Measurements from ENCODE around the gene CFAP52. TPM values are rescaled to one million over a fixed set of nuclear protein-coding genes. Genes with fewer than 3 reads are reported as not detected.

The CFAP52 gene
- total and polyA plus RNA-seq, 2 experiments from 2014 or later = not detected

DNA sequence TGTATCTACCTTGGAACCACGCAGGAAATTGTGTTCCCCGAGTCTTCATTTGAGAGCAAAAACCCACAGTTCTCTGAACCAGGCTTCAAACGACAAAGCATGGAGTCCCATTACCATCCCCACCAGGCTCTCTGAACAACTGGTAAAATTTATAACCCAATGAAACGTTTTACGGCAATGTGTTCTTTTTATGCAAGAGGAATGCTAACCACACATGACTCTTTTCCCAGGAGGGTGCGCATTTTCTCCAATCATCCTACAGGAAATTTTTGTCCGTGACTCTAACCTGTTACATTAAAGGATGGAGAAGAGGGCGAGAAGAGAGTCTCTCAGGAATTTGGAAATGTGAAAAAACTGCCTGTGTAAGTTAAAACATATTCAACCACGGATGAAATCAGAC is 18.6 kb upstream of the CFAP52 start:
- Mint-ChIP-seq H3K27me3 (ENCODE audit: insufficient read depth, low read depth, poor library complexity) (peaks cover 2% of the 10 kb centered on the region), H3K4me1 (no peaks in the 10 kb centered on the region), H3K27ac (no peak overlapping the region), H3K4me3 (no peak overlapping the region), H3K9me3 (no peaks in the 10 kb centered on the region), H3K36me3 (ENCODE audit: low read depth) (peaks cover 4% of the 10 kb centered on the region; the same call in 1 of the 3 replicates)
- H3K36me3 ChIP-seq (ENCODE audit: insufficient read depth) = no peaks in the 10 kb centered on the region
- H2AFZ ChIP-seq = no peak overlapping the region
- H3K4me3 ChIP-seq = no peak overlapping the region
- TF ChIP-seq, protein P1, sequence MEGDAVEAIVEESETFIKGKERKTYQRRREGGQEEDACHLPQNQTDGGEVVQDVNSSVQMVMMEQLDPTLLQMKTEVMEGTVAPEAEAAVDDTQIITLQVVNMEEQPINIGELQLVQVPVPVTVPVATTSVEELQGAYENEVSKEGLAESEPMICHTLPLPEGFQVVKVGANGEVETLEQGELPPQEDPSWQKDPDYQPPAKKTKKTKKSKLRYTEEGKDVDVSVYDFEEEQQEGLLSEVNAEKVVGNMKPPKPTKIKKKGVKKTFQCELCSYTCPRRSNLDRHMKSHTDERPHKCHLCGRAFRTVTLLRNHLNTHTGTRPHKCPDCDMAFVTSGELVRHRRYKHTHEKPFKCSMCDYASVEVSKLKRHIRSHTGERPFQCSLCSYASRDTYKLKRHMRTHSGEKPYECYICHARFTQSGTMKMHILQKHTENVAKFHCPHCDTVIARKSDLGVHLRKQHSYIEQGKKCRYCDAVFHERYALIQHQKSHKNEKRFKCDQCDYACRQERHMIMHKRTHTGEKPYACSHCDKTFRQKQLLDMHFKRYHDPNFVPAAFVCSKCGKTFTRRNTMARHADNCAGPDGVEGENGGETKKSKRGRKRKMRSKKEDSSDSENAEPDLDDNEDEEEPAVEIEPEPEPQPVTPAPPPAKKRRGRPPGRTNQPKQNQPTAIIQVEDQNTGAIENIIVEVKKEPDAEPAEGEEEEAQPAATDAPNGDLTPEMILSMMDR (conservative IDR thresholded peaks at IDR 0.05; ENCODE audit: low read depth in 2 of 2) = no peak
- TF ChIP-seq, protein P2, sequence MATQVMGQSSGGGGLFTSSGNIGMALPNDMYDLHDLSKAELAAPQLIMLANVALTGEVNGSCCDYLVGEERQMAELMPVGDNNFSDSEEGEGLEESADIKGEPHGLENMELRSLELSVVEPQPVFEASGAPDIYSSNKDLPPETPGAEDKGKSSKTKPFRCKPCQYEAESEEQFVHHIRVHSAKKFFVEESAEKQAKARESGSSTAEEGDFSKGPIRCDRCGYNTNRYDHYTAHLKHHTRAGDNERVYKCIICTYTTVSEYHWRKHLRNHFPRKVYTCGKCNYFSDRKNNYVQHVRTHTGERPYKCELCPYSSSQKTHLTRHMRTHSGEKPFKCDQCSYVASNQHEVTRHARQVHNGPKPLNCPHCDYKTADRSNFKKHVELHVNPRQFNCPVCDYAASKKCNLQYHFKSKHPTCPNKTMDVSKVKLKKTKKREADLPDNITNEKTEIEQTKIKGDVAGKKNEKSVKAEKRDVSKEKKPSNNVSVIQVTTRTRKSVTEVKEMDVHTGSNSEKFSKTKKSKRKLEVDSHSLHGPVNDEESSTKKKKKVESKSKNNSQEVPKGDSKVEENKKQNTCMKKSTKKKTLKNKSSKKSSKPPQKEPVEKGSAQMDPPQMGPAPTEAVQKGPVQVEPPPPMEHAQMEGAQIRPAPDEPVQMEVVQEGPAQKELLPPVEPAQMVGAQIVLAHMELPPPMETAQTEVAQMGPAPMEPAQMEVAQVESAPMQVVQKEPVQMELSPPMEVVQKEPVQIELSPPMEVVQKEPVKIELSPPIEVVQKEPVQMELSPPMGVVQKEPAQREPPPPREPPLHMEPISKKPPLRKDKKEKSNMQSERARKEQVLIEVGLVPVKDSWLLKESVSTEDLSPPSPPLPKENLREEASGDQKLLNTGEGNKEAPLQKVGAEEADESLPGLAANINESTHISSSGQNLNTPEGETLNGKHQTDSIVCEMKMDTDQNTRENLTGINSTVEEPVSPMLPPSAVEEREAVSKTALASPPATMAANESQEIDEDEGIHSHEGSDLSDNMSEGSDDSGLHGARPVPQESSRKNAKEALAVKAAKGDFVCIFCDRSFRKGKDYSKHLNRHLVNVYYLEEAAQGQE (IDR thresholded peaks at IDR 0.05; ENCODE audit: unreplicated experiment) = no peak
- no peak for TF ChIP-seq ZNF331 (CRISPR knock-in tag; IDR thresholded peaks at IDR 0.05; ENCODE audit: low read depth)
- TF ChIP-seq EZH2phosphoT487 (IDR thresholded peaks at IDR 0.05; ENCODE audit: unreplicated experiment) = no peak
- TF ChIP-seq JUNB (IDR thresholded peaks at IDR 0.05; ENCODE audit: unreplicated experiment) = no peak
- TF ChIP-seq STAT1 (IDR thresholded peaks at IDR 0.05; ENCODE audit: unreplicated experiment) = no peak
- no peak for TF ChIP-seq ZNF114 (CRISPR knock-in tag; IDR thresholded peaks at IDR 0.05)
- TF ChIP-seq EZH2 (IDR thresholded peaks at IDR 0.05; ENCODE audit: low read depth, unreplicated experiment) = no peak
- TF ChIP-seq, protein P3, sequence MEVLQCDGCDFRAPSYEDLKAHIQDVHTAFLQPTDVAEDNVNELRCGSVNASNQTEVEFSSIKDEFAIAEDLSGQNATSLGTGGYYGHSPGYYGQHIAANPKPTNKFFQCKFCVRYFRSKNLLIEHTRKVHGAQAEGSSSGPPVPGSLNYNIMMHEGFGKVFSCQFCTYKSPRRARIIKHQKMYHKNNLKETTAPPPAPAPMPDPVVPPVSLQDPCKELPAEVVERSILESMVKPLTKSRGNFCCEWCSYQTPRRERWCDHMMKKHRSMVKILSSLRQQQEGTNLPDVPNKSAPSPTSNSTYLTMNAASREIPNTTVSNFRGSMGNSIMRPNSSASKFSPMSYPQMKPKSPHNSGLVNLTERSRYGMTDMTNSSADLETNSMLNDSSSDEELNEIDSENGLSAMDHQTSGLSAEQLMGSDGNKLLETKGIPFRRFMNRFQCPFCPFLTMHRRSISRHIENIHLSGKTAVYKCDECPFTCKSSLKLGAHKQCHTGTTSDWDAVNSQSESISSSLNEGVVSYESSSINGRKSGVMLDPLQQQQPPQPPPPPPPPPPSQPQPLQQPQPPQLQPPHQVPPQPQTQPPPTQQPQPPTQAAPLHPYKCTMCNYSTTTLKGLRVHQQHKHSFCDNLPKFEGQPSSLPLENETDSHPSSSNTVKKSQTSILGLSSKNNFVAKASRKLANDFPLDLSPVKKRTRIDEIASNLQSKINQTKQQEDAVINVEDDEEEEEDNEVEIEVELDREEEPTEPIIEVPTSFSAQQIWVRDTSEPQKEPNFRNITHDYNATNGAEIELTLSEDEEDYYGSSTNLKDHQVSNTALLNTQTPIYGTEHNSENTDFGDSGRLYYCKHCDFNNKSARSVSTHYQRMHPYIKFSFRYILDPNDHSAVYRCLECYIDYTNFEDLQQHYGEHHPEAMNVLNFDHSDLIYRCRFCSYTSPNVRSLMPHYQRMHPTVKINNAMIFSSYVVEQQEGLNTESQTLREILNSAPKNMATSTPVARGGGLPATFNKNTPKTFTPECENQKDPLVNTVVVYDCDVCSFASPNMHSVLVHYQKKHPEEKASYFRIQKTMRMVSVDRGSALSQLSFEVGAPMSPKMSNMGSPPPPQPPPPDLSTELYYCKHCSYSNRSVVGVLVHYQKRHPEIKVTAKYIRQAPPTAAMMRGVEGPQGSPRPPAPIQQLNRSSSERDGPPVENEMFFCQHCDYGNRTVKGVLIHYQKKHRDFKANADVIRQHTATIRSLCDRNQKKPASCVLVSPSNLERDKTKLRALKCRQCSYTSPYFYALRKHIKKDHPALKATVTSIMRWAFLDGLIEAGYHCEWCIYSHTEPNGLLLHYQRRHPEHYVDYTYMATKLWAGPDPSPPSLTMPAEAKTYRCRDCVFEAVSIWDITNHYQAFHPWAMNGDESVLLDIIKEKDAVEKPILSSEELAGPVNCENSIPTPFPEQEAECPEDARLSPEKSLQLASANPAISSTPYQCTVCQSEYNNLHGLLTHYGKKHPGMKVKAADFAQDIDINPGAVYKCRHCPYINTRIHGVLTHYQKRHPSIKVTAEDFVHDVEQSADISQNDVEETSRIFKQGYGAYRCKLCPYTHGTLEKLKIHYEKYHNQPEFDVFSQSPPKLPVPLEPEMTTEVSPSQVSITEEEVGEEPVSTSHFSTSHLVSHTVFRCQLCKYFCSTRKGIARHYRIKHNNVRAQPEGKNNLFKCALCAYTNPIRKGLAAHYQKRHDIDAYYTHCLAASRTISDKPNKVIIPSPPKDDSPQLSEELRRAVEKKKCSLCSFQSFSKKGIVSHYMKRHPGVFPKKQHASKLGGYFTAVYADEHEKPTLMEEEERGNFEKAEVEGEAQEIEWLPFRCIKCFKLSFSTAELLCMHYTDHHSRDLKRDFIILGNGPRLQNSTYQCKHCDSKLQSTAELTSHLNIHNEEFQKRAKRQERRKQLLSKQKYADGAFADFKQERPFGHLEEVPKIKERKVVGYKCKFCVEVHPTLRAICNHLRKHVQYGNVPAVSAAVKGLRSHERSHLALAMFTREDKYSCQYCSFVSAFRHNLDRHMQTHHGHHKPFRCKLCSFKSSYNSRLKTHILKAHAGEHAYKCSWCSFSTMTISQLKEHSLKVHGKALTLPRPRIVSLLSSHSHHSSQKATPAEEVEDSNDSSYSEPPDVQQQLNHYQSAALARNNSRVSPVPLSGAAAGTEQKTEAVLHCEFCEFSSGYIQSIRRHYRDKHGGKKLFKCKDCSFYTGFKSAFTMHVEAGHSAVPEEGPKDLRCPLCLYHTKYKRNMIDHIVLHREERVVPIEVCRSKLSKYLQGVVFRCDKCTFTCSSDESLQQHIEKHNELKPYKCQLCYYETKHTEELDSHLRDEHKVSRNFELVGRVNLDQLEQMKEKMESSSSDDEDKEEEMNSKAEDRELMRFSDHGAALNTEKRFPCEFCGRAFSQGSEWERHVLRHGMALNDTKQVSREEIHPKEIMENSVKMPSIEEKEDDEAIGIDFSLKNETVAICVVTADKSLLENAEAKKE (CRISPR knock-in tag; IDR thresholded peaks at IDR 0.05) = no peak
- TF ChIP-seq CREB1 (CRISPR knock-in tag; IDR thresholded peaks at IDR 0.05; ENCODE audit: low read depth) = no peak
- TF ChIP-seq POLR2AphosphoS5 (IDR thresholded peaks at IDR 0.05; ENCODE audit: low read depth) = no peak
- TF ChIP-seq, protein P4, sequence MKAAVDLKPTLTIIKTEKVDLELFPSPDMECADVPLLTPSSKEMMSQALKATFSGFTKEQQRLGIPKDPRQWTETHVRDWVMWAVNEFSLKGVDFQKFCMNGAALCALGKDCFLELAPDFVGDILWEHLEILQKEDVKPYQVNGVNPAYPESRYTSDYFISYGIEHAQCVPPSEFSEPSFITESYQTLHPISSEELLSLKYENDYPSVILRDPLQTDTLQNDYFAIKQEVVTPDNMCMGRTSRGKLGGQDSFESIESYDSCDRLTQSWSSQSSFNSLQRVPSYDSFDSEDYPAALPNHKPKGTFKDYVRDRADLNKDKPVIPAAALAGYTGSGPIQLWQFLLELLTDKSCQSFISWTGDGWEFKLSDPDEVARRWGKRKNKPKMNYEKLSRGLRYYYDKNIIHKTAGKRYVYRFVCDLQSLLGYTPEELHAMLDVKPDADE (IDR thresholded peaks at IDR 0.05) = no peak
- TF ChIP-seq NANOG (IDR thresholded peaks at IDR 0.05; ENCODE audit: borderline replicate concordance) = no peak
- H4K20me1 ChIP-seq (replicated peaks; ENCODE audit: insufficient read depth) = no peaks in the 10 kb centered on the region
- DNase-seq (ENCODE audit: low spot score) = no peak
- H3K79me2 ChIP-seq (replicated peaks; ENCODE audit: insufficient read depth) = no peaks in the 10 kb centered on the region; the same call in none of the 2 replicates
- H3K4me2 ChIP-seq = no peak overlapping the region
- no peaks in the 10 kb centered on the region for H3K9me2 ChIP-seq (ENCODE audit: insufficient read depth)
- no peaks in the 10 kb centered on the region for H3K4me1 ChIP-seq (ENCODE audit: insufficient read depth)
- H3K27me3 ChIP-seq (ENCODE audit: insufficient read depth) = no peaks in the 10 kb centered on the region
- no peak for ATAC-seq
- H3F3A ChIP-seq (replicated peaks; ENCODE audit: low read depth) = no peaks in the 10 kb centered on the region
- H3K27ac ChIP-seq (ENCODE audit: low read depth) = no peak overlapping the region
